HG03520 (cell line): Measurements from ENCODE around the gene CIC.

Experiments
- ATAC-seq: cut with Tn5 transposase; IDR thresholded peaks from one replicate; pipeline ENCODE4 v1.9.1; 2021; ENCODE audit warnings: mild to moderate bottlenecking, moderate library complexity; ENCODE audit not compliant: unreplicated experiment

Gene CIC

GRCh38 chr19:42275103-42275502 is 6.1 kb downstream of the CIC start:
- no peak for ATAC-seq

GRCh38 chr19:42275517-42275916 is 6.5 kb downstream of the CIC start:
- ATAC-seq = no peak

- ATAC-seq = no peak
Observed at GRCh38 chr19:42276284-42276683, 7.2 kb downstream of the CIC start.

- no peak for ATAC-seq
Observed at GRCh38 chr19:42276821-42277220, 7.8 kb downstream of the CIC start.

GRCh38 chr19:42277821-42278451 is 8.9 kb downstream of the CIC start:
- ATAC-seq = no peak

GRCh38 chr19:42278452-42279154 is 9.6 kb downstream of the CIC start:
- no peak for ATAC-seq

GRCh38 chr19:42279155-42279901 is 10.3 kb downstream of the CIC start:
- no peak for ATAC-seq

GRCh38 chr19:42279902-42280814 is 11.1 kb downstream of the CIC start:
- ATAC-seq = no peak

GRCh38 chr19:42280815-42281145 is 11.7 kb downstream of the CIC start:
- ATAC-seq = no peak

GRCh38 chr19:42281146-42281826 is 12.2 kb downstream of the CIC start:
- ATAC-seq = no peak

GRCh38 chr19:42281827-42282762 is 13.0 kb downstream of the CIC start:
- ATAC-seq = no peak

GRCh38 chr19:42282819-42283187 is 13.8 kb downstream of the CIC start:
- ATAC-seq = no peak

- peak; percentile 35 for ATAC-seq
Observed at GRCh38 chr19:42283188-42284065, 14.4 kb downstream of the CIC start.

- peak; percentile 28 for ATAC-seq
Observed at GRCh38 chr19:42284066-42284501, 15.0 kb downstream of the CIC start.

GRCh38 chr19:42284591-42285341 is 15.7 kb downstream of the CIC start:
- ATAC-seq = no peak

GRCh38 chr19:42285541-42285941 is 16.5 kb downstream of the CIC start:
- ATAC-seq = no peak

- no peak for ATAC-seq
Observed at GRCh38 chr19:42285988-42286348, 16.9 kb downstream of the CIC start.
